HepG2 (cell line): ENCODE results near the gene RNASE7. TPM values are rescaled to one million over a fixed set of nuclear protein-coding genes. Genes with fewer than 3 reads are reported as not detected.

Experiments used
- CBFB ChIP-seq: sonication (generic); formaldehyde crosslinking; IDR thresholded peaks from 2 replicates; pipeline ENCODE4 v1.4.0; 2020; ENCODE audit warnings: missing genetic modification reagents
- HBP1 ChIP-seq: IDR thresholded peaks from 2 replicates; pipeline ENCODE4 v1.6.1; 2016; ENCODE audit warnings: low read depth, control low read depth
- NFKB2 ChIP-seq: sonication (generic); formaldehyde crosslinking; IDR thresholded peaks from 2 replicates; pipeline ENCODE4 v1.4.0; 2020; ENCODE audit warnings: missing genetic modification reagents, borderline replicate concordance
- NR2F6 ChIP-seq, 2 experiments: IDR thresholded peaks; 2 replicates each; pipeline ENCODE4 v1.6.1; 2016; ENCODE audit warnings: antibody characterized with exemption in 1 of 2, mild to moderate bottlenecking in 1 of 2
- RERE ChIP-seq: IDR thresholded peaks from 2 replicates; pipeline ENCODE4 v1.6.1; 2016; ENCODE audit warnings: low read depth, missing genetic modification reagents, missing compliant biosample characterization
- SMC3 ChIP-seq: IDR thresholded peaks from 2 replicates; pipeline ENCODE4 v1.6.1; 2011; ENCODE audit warnings: low read length, improper control_type of control experiment
- SP140L ChIP-seq: sonication (generic); formaldehyde crosslinking; IDR thresholded peaks from 2 replicates; pipeline ENCODE4 v1.4.0; 2020; ENCODE audit warnings: missing genetic modification reagents, borderline replicate concordance
- TBL1XR1 ChIP-seq: fragments of 150-350 bp; IDR thresholded peaks from 2 replicates; pipeline ENCODE4 v1.6.1; 2014; ENCODE audit warnings: borderline replicate concordance, low read length; ENCODE audit not compliant: partially characterized antibody
- TBX2 ChIP-seq: sonication (generic); formaldehyde crosslinking; IDR thresholded peaks from 2 replicates; pipeline ENCODE4 v1.5.0; 2020; ENCODE audit warnings: missing genetic modification reagents, mild to moderate bottlenecking, borderline replicate concordance
- U2AF1 ChIP-seq: fragments of 200-400 bp; formaldehyde crosslinking; optimal IDR thresholded peaks from 2 replicates; pipeline ENCODE3; 2017; ENCODE audit warnings: mild to moderate bottlenecking, low read depth, low read length
- ZFAT ChIP-seq: sonication (generic); formaldehyde crosslinking; conservative IDR thresholded peaks from 2 replicates; pipeline ENCODE4 v1.8.1; 2023; ENCODE audit warnings: missing genetic modification reagents, inconsistent platforms
- ZNF136 ChIP-seq: sonication (generic); formaldehyde crosslinking; IDR thresholded peaks from 2 replicates; pipeline ENCODE4 v1.8.1; 2022; ENCODE audit warnings: low read depth, mild to moderate bottlenecking, moderate library complexity, missing genetic modification reagents
- ZNF251 ChIP-seq: sonication (generic); formaldehyde crosslinking; IDR thresholded peaks from 2 replicates; pipeline ENCODE4 v1.9.0; 2021; ENCODE audit warnings: mild to moderate bottlenecking, missing genetic modification reagents
- ZNF703 ChIP-seq: sonication (generic); formaldehyde crosslinking; IDR thresholded peaks from 2 replicates; pipeline ENCODE4 v1.5.1; 2020; ENCODE audit warnings: missing genetic modification reagents, mild to moderate bottlenecking, moderate library complexity, borderline replicate concordance
- polyA plus RNA-seq, 8 experiments: library from polyadenylated mRNA; depleted of rRNA in 3 of 8; stranded (reverse) in 7 of 8; unstranded in 1 of 8; fragments of >200 nt; fragmentation: Illumina TruSeq in 4 of 8; extraction: Trizol in 4 of 8; gene quantifications; 2 replicates each; pipeline versions ENCODE4 v1.2.1 to v1.2.3, GENCODE V29; 2011 to 2016; ENCODE audit warnings: low read depth in 4 of 8, missing spikeins in 1 of 8, mixed read lengths in 1 of 8; ENCODE audit not compliant: insufficient read depth in 1 of 8
- total RNA-seq, 5 experiments: library from RNA; depleted of rRNA; stranded (reverse); fragments of >200 nt; fragmentation: Illumina TruSeq; extraction: Trizol; gene quantifications; 2 replicates each; pipeline ENCODE4 v1.2.3, GENCODE V29; 2016; ENCODE audit warnings: low read depth in 1 of 5
- TF ChIP-seq, protein P1 (sequence below), 2 experiments: sonication (generic) in 1 of 2; formaldehyde crosslinking in 1 of 2; IDR thresholded peaks; 2 replicates each; pipeline versions ENCODE4 v1.6.1 to v1.9.0; 2014 to 2022; ENCODE audit warnings: antibody characterized with exemption in 1 of 2, borderline replicate concordance in 1 of 2, inconsistent platforms in 1 of 2, low read depth in 1 of 2, missing genetic modification reagents in 1 of 2

The RNASE7 gene
- total and polyA plus RNA-seq, 2 of the 13 experiments (the other 11 are each of a cell fraction or from before 2014, with no cell fraction given) = 0.04 TPM; not detected in 1

DNA sequence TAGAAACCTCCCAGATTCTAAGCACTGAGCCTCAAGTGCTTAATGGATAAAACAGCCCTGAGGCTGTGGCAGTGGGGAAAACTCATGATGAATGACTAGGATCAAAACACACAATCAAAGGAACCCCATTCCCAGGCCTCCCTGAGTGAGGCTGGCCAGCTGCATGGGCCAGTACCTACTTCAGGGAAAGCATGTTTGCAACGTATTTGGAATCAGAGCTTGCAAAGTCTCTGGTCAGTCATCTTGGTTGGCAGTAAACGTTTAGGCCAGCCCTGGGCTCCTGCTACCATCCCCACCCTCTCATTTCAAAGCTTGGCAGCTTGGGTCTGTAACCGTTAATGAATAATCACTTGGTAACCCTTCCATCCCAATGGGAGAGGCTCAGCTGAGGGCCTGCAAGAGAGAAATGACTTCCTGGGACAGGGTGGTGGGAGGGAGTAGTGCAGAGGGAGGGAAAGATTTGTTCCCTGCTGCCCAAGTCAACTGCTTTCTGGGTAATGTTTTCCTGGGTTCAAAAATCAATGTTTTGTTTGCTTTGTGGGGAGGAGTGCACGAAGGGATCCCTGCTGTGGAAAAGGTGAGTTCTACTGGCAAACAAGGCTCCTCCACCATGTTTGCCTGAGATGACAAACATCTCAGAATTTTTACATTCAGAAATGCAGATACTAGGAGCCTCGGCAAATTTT lies 13.4 kb downstream of the RNASE7 start (continued):
- peak; percentile 69; the same call in 1 of the 2 replicates for TF ChIP-seq RERE (CRISPR knock-in tag)
- peak; percentile 94 for TF ChIP-seq ZNF136 (CRISPR knock-in tag)
- TF ChIP-seq ZFAT (CRISPR knock-in tag) = 0 out of 2 replicates have a peak, but pooled peaks have one; percentile 50
- TF ChIP-seq ZNF251 (CRISPR knock-in tag) = no peak
- TF ChIP-seq SP140L (CRISPR knock-in tag) = 0 out of 2 replicates have a peak, but pooled peaks have one; percentile 35
- no peak for TF ChIP-seq U2AF1
- TF ChIP-seq CBFB = peak; percentile 46; the same call in 1 of the 2 replicates
- TF ChIP-seq HBP1 = peak; percentile 39; the same call in 1 of the 2 replicates
- TF ChIP-seq SMC3 = peak; percentile 38; the same call in 1 of the 2 replicates
- no peak for TF ChIP-seq ZNF703 (CRISPR knock-in tag)
- peak; percentile 59 for TF ChIP-seq TBL1XR1
- TF ChIP-seq TBX2 (CRISPR knock-in tag) = peak; percentile 93
- TF ChIP-seq, protein P1, sequence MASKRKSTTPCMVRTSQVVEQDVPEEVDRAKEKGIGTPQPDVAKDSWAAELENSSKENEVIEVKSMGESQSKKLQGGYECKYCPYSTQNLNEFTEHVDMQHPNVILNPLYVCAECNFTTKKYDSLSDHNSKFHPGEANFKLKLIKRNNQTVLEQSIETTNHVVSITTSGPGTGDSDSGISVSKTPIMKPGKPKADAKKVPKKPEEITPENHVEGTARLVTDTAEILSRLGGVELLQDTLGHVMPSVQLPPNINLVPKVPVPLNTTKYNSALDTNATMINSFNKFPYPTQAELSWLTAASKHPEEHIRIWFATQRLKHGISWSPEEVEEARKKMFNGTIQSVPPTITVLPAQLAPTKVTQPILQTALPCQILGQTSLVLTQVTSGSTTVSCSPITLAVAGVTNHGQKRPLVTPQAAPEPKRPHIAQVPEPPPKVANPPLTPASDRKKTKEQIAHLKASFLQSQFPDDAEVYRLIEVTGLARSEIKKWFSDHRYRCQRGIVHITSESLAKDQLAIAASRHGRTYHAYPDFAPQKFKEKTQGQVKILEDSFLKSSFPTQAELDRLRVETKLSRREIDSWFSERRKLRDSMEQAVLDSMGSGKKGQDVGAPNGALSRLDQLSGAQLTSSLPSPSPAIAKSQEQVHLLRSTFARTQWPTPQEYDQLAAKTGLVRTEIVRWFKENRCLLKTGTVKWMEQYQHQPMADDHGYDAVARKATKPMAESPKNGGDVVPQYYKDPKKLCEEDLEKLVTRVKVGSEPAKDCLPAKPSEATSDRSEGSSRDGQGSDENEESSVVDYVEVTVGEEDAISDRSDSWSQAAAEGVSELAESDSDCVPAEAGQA (IDR thresholded peaks at IDR 0.05; ENCODE audit: low read depth) = peak; percentile 71; the same call in 1 of the 2 replicates
- TF ChIP-seq, protein P1 (CRISPR knock-in tag; IDR thresholded peaks at IDR 0.05; ENCODE audit: borderline replicate concordance) = no peak
- TF ChIP-seq NFKB2 = 0 out of 2 replicates have a peak, but pooled peaks have one; percentile 61
- TF ChIP-seq NR2F6 (IDR thresholded peaks at IDR 0.05) = peak; percentile 59; the same call in 1 of the 2 replicates
- TF ChIP-seq NR2F6 (CRISPR knock-in tag; IDR thresholded peaks at IDR 0.05) = peak; percentile 83
